Caco-2 (cell line): ENCODE results near the gene ALDH2. TPM values are rescaled to one million over a fixed set of nuclear protein-coding genes. Genes with fewer than 3 reads are reported as not detected.

ENCODE experiments used
- BruUV-seq: library from RNA; stranded (reverse); fragments of 400-500 nt; replicated peaks from 2 replicates; lab custom pipeline; 2021; lab: Mats Ljungman, UMichigan
- CTCF ChIA-PET: fragments of 300-600 bp; sonication (Branson Sonifier 250); formaldehyde crosslinking; loops from one replicate; lab custom pipeline; 2022; ENCODE audit warnings: antibody characterized with exemption; lab: Charles Lee
- POLR2A ChIA-PET: fragments of 300-600 bp; sonication (Branson Sonifier 250); formaldehyde crosslinking; loops from one replicate; lab custom pipeline; 2022; ENCODE audit warnings: antibody characterized with exemption; lab: Charles Lee
- DNase-seq, 2 experiments: peaks; one replicate each; pipeline versions ENCODE4 v3.0.0 to v3.0.0-alpha.2; 2020 to 2022
- H3K27me3 ChIP-seq: replicated peaks from 2 replicates; pipeline ENCODE4 v1.6.0; 2011; ENCODE audit warnings: low read length; ENCODE audit not compliant: control insufficient read depth, insufficient read depth
- H3K36me3 ChIP-seq: 2 replicates; pipeline ENCODE4 v1.5.1; 2011; ENCODE audit warnings: low read length; ENCODE audit not compliant: control insufficient read depth, insufficient read depth
- H3K4me1 ChIP-seq: fragments of 250-450 bp; sonication (Bioruptor Pico); 2 replicates; pipeline ENCODE4 v1.5.1; 2020; ENCODE audit warnings: mild to moderate bottlenecking
- H3K4me3 ChIP-seq: 2 replicates; pipeline ENCODE4 v1.5.1; 2011; ENCODE audit warnings: low read depth, mild to moderate bottlenecking, control low read depth, low read length
- H3K9me3 ChIP-seq: fragments of 250-450 bp; sonication (Bioruptor Pico); 2 replicates; pipeline ENCODE4 v1.5.1; 2020; ENCODE audit warnings: mild to moderate bottlenecking, moderate library complexity
- H3K27ac Mint-ChIP-seq: one replicate; pipeline ENCODE4 v1.8.0; 2022; ENCODE audit warnings: mixed read lengths; ENCODE audit not compliant: unreplicated experiment
- H3K27me3 Mint-ChIP-seq: one replicate; pipeline ENCODE4 v1.8.0; 2022; ENCODE audit warnings: mixed read lengths; ENCODE audit not compliant: insufficient read depth, unreplicated experiment
- H3K36me3 Mint-ChIP-seq: one replicate; pipeline ENCODE4 v1.8.0; 2022; ENCODE audit warnings: mild to moderate bottlenecking, mixed read lengths; ENCODE audit not compliant: insufficient read depth, unreplicated experiment
- H3K4me1 Mint-ChIP-seq: one replicate; pipeline ENCODE4 v1.8.0; 2022; ENCODE audit warnings: low read depth, mixed read lengths; ENCODE audit not compliant: unreplicated experiment
- H3K4me3 Mint-ChIP-seq: one replicate; pipeline ENCODE4 v1.8.0; 2022; ENCODE audit warnings: mild to moderate bottlenecking, moderate library complexity, mixed read lengths; ENCODE audit not compliant: unreplicated experiment
- H3K9me3 Mint-ChIP-seq: one replicate; pipeline ENCODE4 v1.8.0; 2022; ENCODE audit warnings: mixed read lengths; ENCODE audit not compliant: unreplicated experiment
- CTCF ChIP-seq, 2 experiments: fragments of 200-600 bp in 1 of 2; IDR thresholded peaks; 1 replicate in 1 of 2; 2 replicates in 1 of 2; pipeline versions ENCODE4 v1.5.1 to v1.8.0; 2011 to 2022; ENCODE audit warnings: antibody characterized with exemption in 1 of 2, control low read depth in 1 of 2, inconsistent platforms in 1 of 2, low read depth in 1 of 2, low read length in 1 of 2, mild to moderate bottlenecking in 1 of 2, moderate library complexity in 1 of 2; ENCODE audit not compliant: insufficient read depth in 1 of 2, severe bottlenecking in 1 of 2, unreplicated experiment in 1 of 2
- intact Hi-C: fragments of 100-400 bp; cut with micrococcal nuclease; formaldehyde crosslinking; loops from one replicate; pipeline ENCODE4 v1.10.0; 2022; ENCODE audit not compliant: unreplicated experiment
- total RNA-seq: library from RNA; stranded (reverse); gene quantifications from 2 replicates; pipeline ENCODE4 v1.2.3, GENCODE V29; 2022

ALDH2 gene
- total RNA-seq, 1 experiment from 2014 or later: 196 TPM

DNA sequence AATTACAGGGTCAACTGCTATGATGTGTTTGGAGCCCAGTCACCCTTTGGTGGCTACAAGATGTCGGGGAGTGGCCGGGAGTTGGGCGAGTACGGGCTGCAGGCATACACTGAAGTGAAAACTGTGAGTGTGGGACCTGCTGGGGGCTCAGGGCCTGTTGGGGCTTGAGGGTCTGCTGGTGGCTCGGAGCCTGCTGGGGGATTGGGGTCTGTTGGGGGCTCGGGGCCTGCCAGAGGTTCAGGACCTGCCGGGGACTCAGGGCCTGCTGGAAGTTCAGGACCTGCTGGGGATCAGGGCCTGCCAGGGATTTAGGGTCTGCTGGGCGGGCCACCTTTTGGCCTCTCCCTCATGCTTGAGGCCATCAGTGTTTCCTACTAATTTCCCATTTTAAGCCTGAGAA lies 37.1 kb downstream of the ALDH2 start:
- Mint-ChIP-seq H3K27ac (no peak overlapping the region), H3K36me3 (peaks cover 74% of the 10 kb centered on the region), H3K27me3 (no peaks in the 10 kb centered on the region), H3K4me3 (no peak overlapping the region), H3K4me1 (no peaks in the 10 kb centered on the region), H3K9me3 (no peaks in the 10 kb centered on the region)
- ChIA-PET POLR2A (no interaction called here), CTCF (no interaction called here)
- intact Hi-C loops: no loop called here
- Histone ChIP-seq H3K27me3 (no peaks in the 10 kb centered on the region), H3K4me1 (no peaks in the 10 kb centered on the region), H3K9me3 (no peaks in the 10 kb centered on the region), H3K36me3 (peaks cover 3% of the 10 kb centered on the region; the same call in 1 of the 2 replicates), H3K4me3 (no peak overlapping the region)
- no peak for DNase-seq
- no TSS peak for BruUV-seq
- TF ChIP-seq CTCF (IDR thresholded peaks at IDR 0.05; ENCODE audit: insufficient read depth in 1 of 2, low read depth in 1 of 2, low read length in 1 of 2, severe bottlenecking in 1 of 2, unreplicated experiment in 1 of 2): no peak

DNA sequence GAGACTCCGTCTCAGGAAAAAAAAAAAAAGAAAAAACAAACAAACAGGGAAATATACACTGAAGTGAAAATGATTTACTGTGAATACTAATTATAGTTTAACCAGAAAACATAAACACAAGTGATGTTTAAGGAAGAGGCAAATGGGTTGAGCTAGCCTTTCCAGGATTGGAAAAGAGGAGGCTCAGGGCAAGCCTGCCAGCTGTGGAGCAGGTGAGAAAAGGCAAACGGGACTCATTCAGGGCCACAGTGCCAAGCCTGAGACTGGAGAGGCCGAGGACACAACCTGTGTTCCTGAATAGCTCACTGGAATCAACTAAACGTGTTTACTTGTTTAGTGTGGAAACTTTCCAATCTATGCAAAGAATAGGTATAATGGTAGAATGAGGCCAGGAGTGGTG lies 39.6 kb downstream of the ALDH2 start:
- Histone ChIP-seq H3K9me3 (no peaks in the 10 kb centered on the region), H3K27me3 (no peaks in the 10 kb centered on the region), H3K36me3 (peaks cover 3% of the 10 kb centered on the region; the same call in 1 of the 2 replicates), H3K4me3 (no peak overlapping the region), H3K4me1 (no peaks in the 10 kb centered on the region)
- BruUV-seq: no TSS peak
- H3K27ac Mint-ChIP-seq: no peak overlapping the region
- no peaks in the 10 kb centered on the region for H3K27me3 Mint-ChIP-seq
- ChIA-PET CTCF (no interaction called here), POLR2A (no interaction called here)
- no peak for DNase-seq
- peaks cover 71% of the 10 kb centered on the region for H3K36me3 Mint-ChIP-seq
- H3K4me3 Mint-ChIP-seq: no peak overlapping the region
- H3K9me3 Mint-ChIP-seq: no peaks in the 10 kb centered on the region
- H3K4me1 Mint-ChIP-seq: peaks cover under 1% of the 10 kb centered on the region
- TF ChIP-seq CTCF (IDR thresholded peaks at IDR 0.05; ENCODE audit: insufficient read depth in 1 of 2, low read depth in 1 of 2, low read length in 1 of 2, severe bottlenecking in 1 of 2, unreplicated experiment in 1 of 2): no peak
- intact Hi-C loops: no loop called here

GRCh38 chr12:111807232-111807631 lies 40.5 kb downstream of the ALDH2 start:
- Histone ChIP-seq H3K36me3 (peaks cover 3% of the 10 kb centered on the region; the same call in 1 of the 2 replicates), H3K4me1 (no peaks in the 10 kb centered on the region), H3K9me3 (no peaks in the 10 kb centered on the region), H3K27me3 (no peaks in the 10 kb centered on the region), H3K4me3 (no peak overlapping the region)
- no peaks in the 10 kb centered on the region for H3K27me3 Mint-ChIP-seq
- CTCF ChIA-PET: no interaction called here
- H3K27ac Mint-ChIP-seq: no peak overlapping the region
- intact Hi-C loops: no loop called here
- DNase-seq: no peak
- H3K9me3 Mint-ChIP-seq: no peaks in the 10 kb centered on the region
- POLR2A ChIA-PET: no interaction called here
- no peak overlapping the region for H3K4me3 Mint-ChIP-seq
- no TSS peak for BruUV-seq
- peaks cover 9% of the 10 kb centered on the region for H3K4me1 Mint-ChIP-seq
- peaks cover 70% of the 10 kb centered on the region for H3K36me3 Mint-ChIP-seq
- no peak for TF ChIP-seq CTCF (IDR thresholded peaks at IDR 0.05; ENCODE audit: insufficient read depth in 1 of 2, low read depth in 1 of 2, low read length in 1 of 2, severe bottlenecking in 1 of 2, unreplicated experiment in 1 of 2)
